ENCODE results near the gene CNTNAP2. TPM values are rescaled to one million over a fixed set of nuclear protein-coding genes. Genes with fewer than 3 reads are reported as not detected.

Gene CNTNAP2
- total and polyA plus RNA-seq, 9 of the 15 experiments (the other 6 are each of a cell fraction or from before 2014, with no cell fraction given): 0.04 to 0.62 (median 0.09) TPM; not detected in 4

- CTCF ChIA-PET (ENCODE audit: low intra/inter-chr PET ratio): no interaction called here
- Histone ChIP-seq H3K4me2 (ENCODE audit: insufficient read depth, low read length) (no peak overlapping the region), H2AFZ (ENCODE audit: low read depth, low read length) (no peak overlapping the region), H3K4me1 (replicated peaks in 1 of 2; ENCODE audit: control insufficient read depth in 2 of 2, insufficient read depth in 2 of 2, low read length in 2 of 2) (no peaks in the 10 kb centered on the region), H3K9me3 (replicated peaks; ENCODE audit: control insufficient read depth, insufficient read depth, low read depth, low read length) (no peaks in the 10 kb centered on the region), H3K27ac (ENCODE audit: extremely low read depth, low read depth, low read length) (no peak overlapping the region), H3K4me3 (no peak overlapping the region), H3K9ac (ENCODE audit: insufficient read depth in 1 of 2, low read depth in 2 of 2, low read length in 2 of 2) (no peak overlapping the region), H4K20me1 (replicated peaks; ENCODE audit: control insufficient read depth, insufficient read depth, low read length) (no peaks in the 10 kb centered on the region), H3K79me2 (ENCODE audit: control insufficient read depth, insufficient read depth, low read length) (no peaks in the 10 kb centered on the region), H3K27me3 (ENCODE audit: control insufficient read depth in 2 of 2, insufficient read depth in 2 of 2, low read length in 2 of 2) (no peaks in the 10 kb centered on the region), H3K9me1 (ENCODE audit: control insufficient read depth, insufficient read depth, low read length) (no peaks in the 10 kb centered on the region), H3K36me3 (ENCODE audit: control insufficient read depth, insufficient read depth, low read length) (no peaks in the 10 kb centered on the region)
- ATAC-seq: no peak
- TF ChIP-seq, protein P1, sequence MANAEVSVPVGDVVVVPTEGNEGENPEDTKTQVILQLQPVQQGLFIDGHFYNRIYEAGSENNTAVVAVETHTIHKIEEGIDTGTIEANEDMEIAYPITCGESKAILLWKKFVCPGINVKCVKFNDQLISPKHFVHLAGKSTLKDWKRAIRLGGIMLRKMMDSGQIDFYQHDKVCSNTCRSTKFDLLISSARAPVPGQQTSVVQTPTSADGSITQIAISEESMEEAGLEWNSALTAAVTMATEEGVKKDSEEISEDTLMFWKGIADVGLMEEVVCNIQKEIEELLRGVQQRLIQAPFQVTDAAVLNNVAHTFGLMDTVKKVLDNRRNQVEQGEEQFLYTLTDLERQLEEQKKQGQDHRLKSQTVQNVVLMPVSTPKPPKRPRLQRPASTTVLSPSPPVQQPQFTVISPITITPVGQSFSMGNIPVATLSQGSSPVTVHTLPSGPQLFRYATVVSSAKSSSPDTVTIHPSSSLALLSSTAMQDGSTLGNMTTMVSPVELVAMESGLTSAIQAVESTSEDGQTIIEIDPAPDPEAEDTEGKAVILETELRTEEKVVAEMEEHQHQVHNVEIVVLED (CRISPR knock-in tag; IDR thresholded peaks at IDR 0.05): no peak
- TF ChIP-seq ZNF224 (CRISPR knock-in tag; IDR thresholded peaks at IDR 0.05) (no peak), EHMT2 (IDR thresholded peaks at IDR 0.05) (no peak), CEBPZ (IDR thresholded peaks at IDR 0.05; ENCODE audit: borderline replicate concordance, low read depth, low read length) (no peak), MCM3 (IDR thresholded peaks at IDR 0.05) (no peak), PYGO2 (tag; IDR thresholded peaks at IDR 0.05) (no peak), SFPQ (IDR thresholded peaks at IDR 0.05; ENCODE audit: low read depth, low read length) (no peak), ZFX (CRISPR knock-in tag; IDR thresholded peaks at IDR 0.05) (no peak), MNT (conservative IDR thresholded peaks at IDR 0.05) (no peak), E2F4 (CRISPR knock-in tag; IDR thresholded peaks at IDR 0.05; ENCODE audit: low read depth) (no peak), MAFK (IDR thresholded peaks at IDR 0.05; ENCODE audit: low read length) (no peak)
- BruUV-seq (replicated peaks): no TSS peak
- in situ Hi-C loops (cut with MboI) (no loop called here), intact Hi-C loops (cut with micrococcal nuclease) (no loop called here)
- POLR2A ChIA-PET: no interaction called here
- FAIRE-seq: no peak
- 0% methylated on average over 3 of the region's 3 CpGs for WGBS (ENCODE audit: insufficient coverage, low coverage, missing lambda C conversion rate)
- no peak for DNase-seq (ENCODE audit: extremely low read depth in 1 of 4, low spot score in 3 of 4)
Observed at GRCh38 chr7:147436718-147437117, 1320.1 kb downstream of the CNTNAP2 start.
